Measurements from ENCODE around the gene ABCD4.
A peak's percentile ranks its signal among the peaks of the same experiment; 100 is the strongest.
"Not testable (repeated sequence)": the region's sequence is repeated elsewhere in the genome, so short reads cannot be mapped to it uniquely, and the experiment has no call there.

ABCD4 gene

GRCh38 chr14:74301594-74302151 is 1.1 kb downstream of the ABCD4 start:
- no peak for DNase-seq

- DNase-seq: no peak
Observed at GRCh38 chr14:74299061-74299545, 3.6 kb downstream of the ABCD4 start.

GRCh38 chr14:74297986-74298385 is 4.7 kb downstream of the ABCD4 start:
- no peak for DNase-seq

- DNase-seq: no peak
Observed at GRCh38 chr14:74296037-74296467, 6.7 kb downstream of the ABCD4 start.

- no peak for DNase-seq
Observed at GRCh38 chr14:74293606-74294005, 9.1 kb downstream of the ABCD4 start.

- no peak for DNase-seq
Observed at GRCh38 chr14:74292061-74292460, 10.7 kb downstream of the ABCD4 start.

- DNase-seq: no peak
Observed at GRCh38 chr14:74290415-74290814, 12.3 kb downstream of the ABCD4 start.

- DNase-seq: no peak
Observed at GRCh38 chr14:74289801-74290200, 12.9 kb downstream of the ABCD4 start.

- DNase-seq: no peak
Observed at GRCh38 chr14:74286736-74287135, 16.0 kb downstream of the ABCD4 start.

- DNase-seq: no peak
Observed at GRCh38 chr14:74281069-74281468, 21.7 kb downstream of the ABCD4 start.

GRCh38 chr14:74278080-74278479 is 24.7 kb downstream of the ABCD4 start:
- no peak for DNase-seq

GRCh38 chr14:74275241-74275841 is 27.4 kb downstream of the ABCD4 start:
- peak; percentile 96 for DNase-seq

GRCh38 chr14:74271365-74271764 is 31.4 kb downstream of the ABCD4 start:
- no peak for DNase-seq

GRCh38 chr14:74270382-74271177 is 32.2 kb downstream of the ABCD4 start:
- not testable (repeated sequence) for DNase-seq

- no peak for DNase-seq
Observed at GRCh38 chr14:74267588-74267987, 35.1 kb downstream of the ABCD4 start.

GRCh38 chr14:74265301-74265965 is 37.3 kb downstream of the ABCD4 start:
- no peak for DNase-seq

- no peak for DNase-seq
Observed at GRCh38 chr14:74263921-74264320, 38.8 kb downstream of the ABCD4 start.

- DNase-seq: no peak
Observed at GRCh38 chr14:74263181-74263580, 39.6 kb downstream of the ABCD4 start.

- no peak for DNase-seq
Observed at GRCh38 chr14:74262076-74262475, 40.7 kb downstream of the ABCD4 start.

GRCh38 chr14:74261288-74261687 is 41.4 kb downstream of the ABCD4 start:
- no peak for DNase-seq

GRCh38 chr14:74260525-74261233 is 42.1 kb downstream of the ABCD4 start:
- DNase-seq: no peak

GRCh38 chr14:74259513-74259912 is 43.2 kb downstream of the ABCD4 start:
- DNase-seq: no peak

- no peak for DNase-seq
Observed at GRCh38 chr14:74258764-74259035, 44.0 kb downstream of the ABCD4 start.
